Activated CD8-positive, alpha-beta memory T cell treated with anti-CD3 and anti-CD28 coated beads, Interleukin-2, amount 50 U/mL, for 48 hours (primary cell): ENCODE results near the gene PI4K2A.
A peak's percentile ranks its signal among the peaks of the same experiment; 100 is the strongest.
"Not testable (repeated sequence)": the region's sequence is repeated elsewhere in the genome, so short reads cannot be mapped to it uniquely, and the experiment has no call there.

Experiments
- DNase-seq: peaks from one replicate; pipeline ENCODE4 v3.0.0-alpha.2; 2020

PI4K2A gene

DNA sequence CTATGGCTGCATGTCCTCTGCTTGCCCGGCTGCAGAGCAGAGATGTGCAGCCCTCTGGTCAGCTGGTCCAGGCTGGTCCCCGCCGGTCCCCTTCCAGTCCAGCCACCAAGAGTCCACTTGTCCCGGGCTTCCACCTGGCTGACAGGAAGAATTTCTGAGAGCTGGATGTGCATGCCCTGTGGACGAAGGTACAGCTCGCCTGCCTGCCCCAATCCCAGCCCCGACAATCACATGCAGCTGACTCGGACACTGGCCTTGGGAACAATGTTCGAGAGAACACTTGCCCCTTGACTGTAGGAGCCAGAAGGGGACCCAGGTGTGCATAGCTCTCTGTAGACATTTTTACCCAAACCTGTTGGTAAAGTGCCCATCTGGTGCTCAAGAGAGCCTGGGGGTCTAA is 34.8 kb downstream of the PI4K2A start:
- no peak for DNase-seq

DNA sequence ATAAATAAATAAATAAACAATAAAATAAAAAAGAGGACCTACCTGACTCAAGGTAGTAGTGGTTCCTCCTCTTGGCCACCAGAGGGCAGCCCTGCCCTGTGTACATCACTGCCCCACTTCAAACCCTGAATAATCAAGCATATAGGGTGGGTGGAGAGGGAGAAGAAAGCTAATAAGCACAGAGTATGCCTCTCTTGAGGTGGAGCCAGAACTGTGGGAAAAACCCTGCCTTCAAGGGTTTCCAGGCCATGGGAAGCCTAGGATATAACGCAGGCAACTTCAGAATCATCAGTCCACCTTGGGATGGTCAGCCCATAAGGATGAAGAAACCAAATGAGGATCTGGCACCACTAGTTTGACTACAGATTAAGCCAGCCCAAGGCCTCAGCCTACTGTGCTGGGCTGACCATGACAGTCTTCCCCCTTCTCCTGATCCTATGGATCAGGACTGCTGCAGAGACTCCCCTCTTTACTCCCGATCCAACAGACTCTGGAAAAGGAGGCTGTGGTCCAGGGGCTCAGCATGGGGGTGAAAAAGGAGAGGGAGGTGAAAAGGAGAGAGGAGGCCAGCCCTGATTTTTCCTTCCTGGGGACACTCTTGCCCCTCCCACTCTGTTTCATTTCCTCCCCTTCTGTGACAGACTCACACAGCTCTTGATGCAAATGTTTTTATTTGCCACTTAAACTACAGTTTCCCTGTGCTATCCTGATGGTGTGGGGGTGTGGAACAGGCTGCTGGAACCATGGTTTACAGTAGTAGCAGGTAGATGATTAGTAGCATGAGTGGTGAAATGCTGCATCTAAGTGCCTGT is 36.5 kb downstream of the PI4K2A start:
- no peak for DNase-seq

DNA sequence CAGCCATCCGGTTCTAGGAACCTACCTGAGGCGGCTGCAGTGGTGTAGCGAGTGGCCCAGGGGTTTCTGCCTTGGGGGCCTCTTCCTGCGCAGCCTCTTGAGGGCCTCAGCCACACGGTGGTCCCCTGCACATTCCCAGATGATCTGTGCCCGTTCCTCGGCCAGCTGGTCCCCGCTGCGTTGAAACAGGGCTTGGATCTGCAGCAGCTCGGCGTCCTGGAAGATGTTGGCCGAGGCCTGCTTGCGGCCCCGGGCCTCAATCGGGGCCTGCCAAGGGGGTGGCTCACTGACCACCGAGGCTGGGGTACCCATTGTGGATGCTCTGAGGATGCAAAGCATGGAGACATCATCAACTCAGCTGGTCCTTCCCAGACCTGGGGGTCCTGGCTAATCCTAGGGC is 39.1 kb downstream of the PI4K2A start:
- DNase-seq: no peak

- DNase-seq: no peak
Measured at GRCh38 chr10:97682042-97682441, 41.6 kb downstream of the PI4K2A start.

- DNase-seq: no peak
Measured at GRCh38 chr10:97683556-97684367, 43.3 kb downstream of the PI4K2A start.

- DNase-seq: not testable (repeated sequence)
Measured at GRCh38 chr10:97684368-97684713, 43.9 kb downstream of the PI4K2A start.

DNA sequence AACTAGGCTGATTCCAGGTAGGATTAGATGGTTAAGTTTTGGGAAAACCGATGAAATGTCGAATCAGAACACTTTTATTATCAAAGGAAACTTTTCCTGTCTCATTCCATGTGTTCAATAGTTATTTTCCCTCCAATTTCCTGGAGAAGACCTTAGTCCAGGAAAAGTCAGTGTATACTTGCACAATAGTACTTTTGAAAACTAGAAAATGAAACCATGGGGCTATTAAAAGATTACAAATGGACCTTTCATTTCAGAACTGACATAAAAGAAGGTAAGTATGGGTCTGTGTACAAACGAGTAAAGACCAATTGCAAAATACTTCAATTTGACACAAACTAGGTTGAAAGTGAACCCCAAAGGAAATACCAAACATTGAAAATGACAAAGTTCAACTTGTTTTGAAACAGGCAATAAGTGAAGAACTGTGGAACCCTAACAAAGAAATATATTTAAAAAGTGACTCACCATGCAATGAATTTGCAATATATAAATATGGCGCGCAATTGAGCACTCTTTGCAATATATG is 44.5 kb downstream of the PI4K2A start:
- DNase-seq: no peak

GRCh38 chr10:97685395-97685958 is 45.0 kb downstream of the PI4K2A start:
- DNase-seq: no peak

GRCh38 chr10:97686301-97686961 is 46.0 kb downstream of the PI4K2A start:
- DNase-seq: peak; percentile 60

- DNase-seq: peak; percentile 97
Measured at GRCh38 chr10:97686962-97687784, 46.7 kb downstream of the PI4K2A start, which contains the start of gene AVPI1. TSS of gene AVPI1 (minus strand) at chr10:97687241. CDS start at chr10:97679905, 7,336 bp downstream.

GRCh38 chr10:97687785-97688781 is 47.6 kb downstream of the PI4K2A start:
- no peak for DNase-seq

DNA sequence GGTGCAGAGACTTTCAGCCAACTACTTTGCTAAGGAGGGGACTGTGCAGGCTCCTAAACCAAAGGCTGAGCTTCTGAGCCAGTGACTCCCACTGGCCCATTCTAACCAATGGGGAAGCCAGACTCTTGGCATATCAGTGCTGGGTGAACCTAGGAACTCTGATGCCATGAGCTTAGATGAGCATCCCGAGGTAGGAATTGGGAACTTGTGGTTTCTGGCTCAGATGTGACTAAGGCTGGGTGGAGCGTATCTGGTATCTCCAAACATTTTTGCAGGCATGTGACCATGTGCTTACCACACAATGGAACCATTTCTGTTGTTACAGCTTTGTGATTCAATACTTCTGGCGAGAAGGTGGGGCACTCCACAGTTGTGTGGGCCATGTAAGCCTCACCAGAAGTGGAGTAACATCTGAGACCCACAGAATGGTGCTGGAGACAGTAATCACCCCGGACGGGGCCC is 49.1 kb downstream of the PI4K2A start:
- no peak for DNase-seq

GRCh38 chr10:97690133-97690532 is 49.7 kb downstream of the PI4K2A start:
- DNase-seq: no peak

- not testable (repeated sequence) for DNase-seq
Measured at GRCh38 chr10:97698072-97698655, 57.7 kb downstream of the PI4K2A start.

DNA sequence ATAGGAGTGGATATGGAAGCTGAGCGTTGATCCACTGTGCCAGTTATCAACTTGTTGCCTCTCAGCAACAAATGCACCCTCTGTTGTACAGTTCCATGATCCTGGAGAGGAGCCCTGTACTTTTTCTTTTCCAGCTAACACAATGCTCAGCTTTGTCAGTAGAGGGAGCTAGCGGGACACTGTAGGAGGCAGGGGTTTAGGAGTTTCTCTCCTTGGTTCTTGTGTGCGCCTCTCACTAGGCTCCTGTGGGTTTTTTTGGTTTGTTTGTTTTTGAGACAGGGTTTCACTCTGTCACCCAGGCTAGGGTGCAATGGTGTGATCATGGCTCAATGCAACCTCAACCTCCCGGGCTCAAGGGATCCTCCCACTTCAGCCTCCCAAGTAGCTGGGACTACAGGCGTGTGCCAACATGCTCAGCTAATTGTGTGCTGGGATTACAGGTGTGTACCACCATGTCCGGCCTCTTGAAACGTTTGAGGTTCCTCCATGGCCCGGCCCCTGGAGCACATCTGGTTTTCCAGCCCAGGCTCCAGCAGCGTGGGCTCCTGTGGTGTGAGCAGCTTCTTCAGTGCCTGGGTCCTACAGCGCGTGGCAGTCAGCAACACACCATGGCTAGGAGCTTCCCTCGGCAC is 61.1 kb downstream of the PI4K2A start:
- DNase-seq: no peak

GRCh38 chr10:97703398-97704067 is 63.1 kb downstream of the PI4K2A start:
- no peak for DNase-seq

DNA sequence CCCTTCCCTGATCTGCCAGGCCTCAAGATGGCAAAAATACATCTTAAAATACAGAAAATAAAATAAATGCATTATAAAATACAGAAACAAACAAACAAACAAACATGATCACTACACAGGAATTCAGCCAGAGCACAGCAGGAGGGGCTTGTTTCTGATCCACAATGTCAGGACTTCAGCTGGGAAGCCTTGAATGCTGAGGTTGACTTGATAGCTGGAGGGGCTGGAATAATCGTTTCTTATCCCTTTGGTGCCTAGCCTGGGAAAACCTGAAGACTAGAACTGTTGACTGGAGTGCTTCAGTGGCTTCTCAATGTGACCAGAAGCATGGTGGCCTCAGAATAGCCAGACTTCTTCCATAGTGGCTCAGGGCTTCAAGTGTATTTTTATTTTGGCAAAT is 63.9 kb downstream of the PI4K2A start:
- DNase-seq: no peak

GRCh38 chr10:97705006-97705670 is 64.7 kb downstream of the PI4K2A start:
- DNase-seq: no peak
